HepG2 (cell line): ENCODE data around the gene ZBTB22.

ENCODE experiments used
- CHD4 ChIP-seq: fragments of 200-600 bp; sonication (generic); IDR thresholded peaks from 2 replicates; pipeline ENCODE4 v1.7.0; 2017; ENCODE audit warnings: mild to moderate bottlenecking, low read length, borderline replicate concordance
- DBP ChIP-seq: sonication (generic); formaldehyde crosslinking; IDR thresholded peaks from 2 replicates; pipeline ENCODE4 v1.4.0; 2020; ENCODE audit warnings: missing genetic modification reagents; ENCODE audit errors: not compliant biosample characterization
- FOSL2 ChIP-seq: sonication (generic); formaldehyde crosslinking; IDR thresholded peaks from 2 replicates; pipeline ENCODE4 v1.4.0; 2020; ENCODE audit warnings: missing genetic modification reagents
- PAF1 ChIP-seq: IDR thresholded peaks from 2 replicates; pipeline ENCODE4 v1.6.1; 2016; ENCODE audit warnings: missing genetic modification reagents, missing compliant biosample characterization
- ZBTB7A ChIP-seq: sonication (generic); formaldehyde crosslinking; IDR thresholded peaks from 2 replicates; pipeline ENCODE4 v1.8.0; 2022; ENCODE audit warnings: mild to moderate bottlenecking, missing genetic modification reagents

- TF ChIP-seq PAF1 (CRISPR knock-in tag) = no peak
- no peak for TF ChIP-seq CHD4
- TF ChIP-seq FOSL2 = no peak
- no peak for TF ChIP-seq ZBTB7A (CRISPR knock-in tag)
- TF ChIP-seq DBP (CRISPR knock-in tag) = no peak
These were observed 3.7 kb upstream of the ZBTB22 start for GRCh38 chr6:33321227-33321626.
